CD4-positive, alpha-beta T cell treated with Interferon gamma for 1 hour (primary cell): ENCODE data around the gene PRKAR2A.
"Not testable (repeated sequence)": the region's sequence is repeated elsewhere in the genome, so short reads cannot be mapped to it uniquely, and the experiment has no call there.

Experiments
- DNase-seq: peaks from one replicate; pipeline ENCODE4 v3.0.0-alpha.2; 2020

PRKAR2A gene

GRCh38 chr3:48835650-48836366 is 11.9 kb downstream of the PRKAR2A start:
- DNase-seq: no peak

GRCh38 chr3:48832684-48833083 is 15.0 kb downstream of the PRKAR2A start:
- no peak for DNase-seq

- DNase-seq: no peak
These were observed 17.0 kb downstream of the PRKAR2A start for GRCh38 chr3:48830715-48831114.

GRCh38 chr3:48829525-48829924 is 18.1 kb downstream of the PRKAR2A start:
- DNase-seq: not testable (repeated sequence)

- not testable (repeated sequence) for DNase-seq
These were observed 19.8 kb downstream of the PRKAR2A start for GRCh38 chr3:48827874-48828273.

GRCh38 chr3:48826451-48826850 is 21.2 kb downstream of the PRKAR2A start:
- DNase-seq: no peak

- DNase-seq: no peak
These were observed 26.9 kb downstream of the PRKAR2A start for GRCh38 chr3:48820612-48821324.

GRCh38 chr3:48819234-48820221 is 28.1 kb downstream of the PRKAR2A start:
- DNase-seq: no peak

- DNase-seq: no peak
These were observed 36.1 kb downstream of the PRKAR2A start for GRCh38 chr3:48811524-48811923.

GRCh38 chr3:48804930-48805329 is 42.7 kb downstream of the PRKAR2A start:
- no peak for DNase-seq

- DNase-seq: not testable (repeated sequence)
These were observed 46.8 kb downstream of the PRKAR2A start for GRCh38 chr3:48800831-48801230.

- DNase-seq: no peak
These were observed 48.7 kb downstream of the PRKAR2A start for GRCh38 chr3:48798998-48799397.

GRCh38 chr3:48797626-48798025 is 50.0 kb downstream of the PRKAR2A start:
- DNase-seq: no peak

GRCh38 chr3:48795997-48796732 is 51.5 kb downstream of the PRKAR2A start:
- no peak for DNase-seq

GRCh38 chr3:48793484-48793883 is 54.2 kb downstream of the PRKAR2A start:
- DNase-seq: not testable (repeated sequence)

GRCh38 chr3:48789665-48790064 is 58.0 kb downstream of the PRKAR2A start:
- DNase-seq: no peak

- no peak for DNase-seq
These were observed 59.0 kb downstream of the PRKAR2A start for GRCh38 chr3:48788544-48789162.

GRCh38 chr3:48784426-48785120 is 63.1 kb downstream of the PRKAR2A start:
- DNase-seq: no peak

- DNase-seq: no peak
These were observed 64.4 kb downstream of the PRKAR2A start for GRCh38 chr3:48783304-48783703.

- no peak for DNase-seq
These were observed 65.6 kb downstream of the PRKAR2A start for GRCh38 chr3:48782046-48782445.

- DNase-seq: not testable (repeated sequence)
These were observed 69.1 kb downstream of the PRKAR2A start for GRCh38 chr3:48778565-48778964.
